Esophagus (tissue), 2 donors: Measurements from ENCODE around the gene VRK1. TPM values are rescaled to one million over a fixed set of nuclear protein-coding genes. Genes with fewer than 3 reads are reported as not detected.

Source experiments
- H3K27ac ChIP-seq, 2 donors: one replicate each; pipeline ENCODE4 v1.5.1; 2013; ENCODE audit warnings: low read depth in 2 of 2, mild to moderate bottlenecking in 2 of 2, inconsistent platforms in 1 of 2, low read length in 1 of 2, moderate library complexity in 1 of 2
- H3K27me3 ChIP-seq, 2 donors: one replicate each; pipeline ENCODE4 v1.6.1; 2013; ENCODE audit warnings: low read length in 2 of 2, control low read depth in 1 of 2, mild to moderate bottlenecking in 1 of 2; ENCODE audit not compliant: insufficient read depth in 2 of 2, control insufficient read depth in 1 of 2
- H3K36me3 ChIP-seq, 2 donors: one replicate each; pipeline ENCODE4 v1.6.1; 2013; ENCODE audit warnings: low read length in 1 of 2; ENCODE audit not compliant: control insufficient read depth in 2 of 2, insufficient read depth in 2 of 2
- H3K4me1 ChIP-seq, 2 donors: one replicate each; pipeline ENCODE4 v1.6.1; 2013; ENCODE audit warnings: low read length in 1 of 2; ENCODE audit not compliant: control insufficient read depth in 2 of 2, insufficient read depth in 2 of 2
- H3K4me3 ChIP-seq, 2 donors: one replicate each; pipeline ENCODE4 v1.5.1; 2013; ENCODE audit warnings: low read length in 2 of 2, mild to moderate bottlenecking in 2 of 2, low read depth in 1 of 2, moderate library complexity in 1 of 2
- H3K9me3 ChIP-seq, 2 donors: one replicate each; pipeline ENCODE4 v1.6.1; 2013; ENCODE audit warnings: mild to moderate bottlenecking in 2 of 2, low read depth in 1 of 2, low read length in 1 of 2, moderate library complexity in 1 of 2; ENCODE audit not compliant: control insufficient read depth in 2 of 2, insufficient read depth in 1 of 2
- WGBS, 2 donors: extraction: QIAGEN DNeasy Blood & Tissue Kit; methylation state at CpG; one replicate each; pipeline ENCODE4 v1.1.7; 2013; 5-methylcytosine and 5-hydroxymethylcytosine counted together
- polyA plus RNA-seq, 2 donors: library from polyadenylated mRNA; stranded (reverse); fragments of 200-250 nt; gene quantifications; one replicate each; pipeline ENCODE4 v1.2.3, GENCODE V29; 2013
- donor health status: healthy with polysubstance abuse.
- donor health status: Bipolar disorder and iron deficiency.

Gene VRK1
- polyA plus RNA-seq, 2 donors = 8.3 to 12.8 TPM

DNA sequence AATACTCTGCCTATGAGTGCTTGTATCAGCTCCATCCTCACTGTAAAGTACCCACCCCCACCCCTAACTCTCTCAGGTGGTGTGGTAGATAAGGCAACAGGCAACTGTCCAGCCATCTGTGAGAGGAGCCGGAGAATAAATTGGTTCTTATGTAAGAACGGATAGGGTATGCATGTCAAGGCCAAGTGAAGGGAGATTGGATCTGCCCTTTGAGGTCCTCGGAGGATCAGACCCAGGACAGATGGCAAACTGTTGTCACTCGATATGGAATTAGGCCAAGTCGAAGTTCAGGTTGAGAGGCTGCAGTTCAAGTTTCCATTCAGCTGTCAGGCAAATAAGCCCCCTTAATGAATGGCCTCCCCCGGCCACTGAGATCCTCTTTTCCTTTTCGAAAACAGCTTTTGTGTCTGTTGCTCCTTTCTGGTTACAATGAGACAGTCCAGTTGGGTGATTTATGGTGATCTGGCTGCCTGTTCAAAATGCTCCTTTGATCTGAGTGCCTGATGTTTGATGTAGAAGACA, 120.3 kb downstream of the VRK1 start:
- Histone ChIP-seq H3K27me3 (no peaks in the 10 kb centered on the region), H3K36me3 (no peaks in the 10 kb centered on the region), H3K9me3 (peaks cover 0 to 3% of the 10 kb centered on the region in 2 donors), H3K27ac (no peak overlapping the region), H3K4me3 (no peak overlapping the region), H3K4me1 (peaks cover 0 to 1% of the 10 kb centered on the region in 2 donors)
- WGBS, 2 donors = 44 to 58% methylated on average over 7 of the region's 7 CpGs

GRCh38 chr14:96920023-96920422, 122.8 kb downstream of the VRK1 start:
- no peak overlapping the region for H3K4me3 ChIP-seq
- H3K9me3 ChIP-seq = peaks cover 0 to 3% of the 10 kb centered on the region in 2 donors
- H3K36me3 ChIP-seq = no peaks in the 10 kb centered on the region
- H3K27ac ChIP-seq = no peak overlapping the region
- H3K4me1 ChIP-seq = no peaks in the 10 kb centered on the region
- no peaks in the 10 kb centered on the region for H3K27me3 ChIP-seq
- 83 to 95% methylated on average over 3 of the region's 3 CpGs for WGBS, 2 donors

DNA sequence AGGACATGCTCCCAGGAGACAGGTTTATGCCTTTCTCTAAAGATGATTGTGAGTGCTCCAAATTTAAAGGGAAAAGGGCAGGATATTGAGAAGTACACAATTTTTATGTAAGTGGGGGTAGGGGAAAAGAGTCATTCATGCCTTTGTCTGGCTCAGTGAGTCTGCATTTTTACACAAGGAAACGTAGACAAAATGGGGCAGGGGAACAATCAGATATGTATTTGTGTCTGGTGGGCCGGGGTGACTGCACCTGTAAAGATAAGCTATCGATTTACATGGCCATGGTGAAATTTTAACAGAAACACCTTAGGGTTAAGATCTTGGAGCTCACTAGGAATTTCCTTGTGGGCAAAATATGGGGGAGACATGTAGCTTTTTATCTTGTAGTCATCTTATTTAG, 123.6 kb downstream of the VRK1 start:
- Histone ChIP-seq H3K9me3 (peaks cover 0 to 3% of the 10 kb centered on the region in 2 donors), H3K36me3 (no peaks in the 10 kb centered on the region), H3K4me3 (no peak overlapping the region), H3K27me3 (no peaks in the 10 kb centered on the region), H3K4me1 (no peaks in the 10 kb centered on the region), H3K27ac (no peak overlapping the region)
- 62 to 87% methylated on average over 3 of the region's 3 CpGs for WGBS, 2 donors

- Histone ChIP-seq H3K4me1 (no peaks in the 10 kb centered on the region), H3K36me3 (no peaks in the 10 kb centered on the region), H3K27me3 (no peaks in the 10 kb centered on the region), H3K27ac (no peak overlapping the region), H3K9me3 (peaks cover 0 to 3% of the 10 kb centered on the region in 2 donors), H3K4me3 (no peak overlapping the region)
- 94 to 96% methylated on average over 8 of the region's 8 CpGs for WGBS, 2 donors
Measured at GRCh38 chr14:96922986-96923385, 125.8 kb downstream of the VRK1 start.

GRCh38 chr14:96925422-96925821, 128.2 kb downstream of the VRK1 start:
- no peaks in the 10 kb centered on the region for H3K4me1 ChIP-seq
- H3K4me3 ChIP-seq = no peak overlapping the region
- no peaks in the 10 kb centered on the region for H3K36me3 ChIP-seq
- H3K27ac ChIP-seq = no peak overlapping the region
- peaks cover 0 to 3% of the 10 kb centered on the region in 2 donors for H3K9me3 ChIP-seq
- 81 to 86% methylated on average over 4 of the region's 4 CpGs for WGBS, 2 donors
- no peaks in the 10 kb centered on the region for H3K27me3 ChIP-seq

GRCh38 chr14:96926001-96926400, 128.8 kb downstream of the VRK1 start:
- Histone ChIP-seq H3K9me3 (peaks cover 0 to 3% of the 10 kb centered on the region in 2 donors), H3K27me3 (no peaks in the 10 kb centered on the region), H3K4me1 (no peaks in the 10 kb centered on the region), H3K27ac (no peak overlapping the region), H3K4me3 (no peak overlapping the region), H3K36me3 (no peaks in the 10 kb centered on the region)
- WGBS, 2 donors = 92% methylated on average over 8 of the region's 8 CpGs

DNA sequence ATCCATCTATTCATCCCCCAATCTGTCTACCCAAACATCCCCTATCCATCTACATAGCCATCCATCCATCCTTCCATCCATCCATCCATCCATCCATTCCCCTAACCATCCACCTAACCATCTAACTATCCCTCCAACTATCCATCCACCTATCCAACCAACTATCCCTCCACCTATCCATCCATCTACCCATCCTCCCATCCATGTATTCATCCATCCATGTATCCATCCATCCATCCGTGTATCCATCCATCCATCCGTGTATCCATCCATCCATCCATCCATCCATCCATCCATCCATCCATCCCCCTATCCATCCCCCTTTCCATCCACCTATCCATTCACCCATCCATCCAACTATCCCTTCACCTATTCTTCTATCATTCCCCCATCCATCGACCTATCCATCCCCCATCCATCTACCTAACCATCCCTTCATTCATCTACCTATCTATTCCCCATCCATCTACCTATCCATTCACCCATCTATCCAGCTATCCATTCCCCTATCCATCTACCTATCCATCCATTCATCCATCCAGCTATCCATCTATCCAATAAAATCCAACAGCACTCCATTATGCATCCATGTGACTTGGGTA, 131.7 kb downstream of the VRK1 start:
- H3K4me3 ChIP-seq = no peak overlapping the region
- no peaks in the 10 kb centered on the region for H3K4me1 ChIP-seq
- H3K9me3 ChIP-seq = no peaks in the 10 kb centered on the region
- H3K27me3 ChIP-seq = no peaks in the 10 kb centered on the region
- no peak overlapping the region for H3K27ac ChIP-seq
- 95 to 99% methylated on average over 3 of the region's 3 CpGs for WGBS, 2 donors
- no peaks in the 10 kb centered on the region for H3K36me3 ChIP-seq

DNA sequence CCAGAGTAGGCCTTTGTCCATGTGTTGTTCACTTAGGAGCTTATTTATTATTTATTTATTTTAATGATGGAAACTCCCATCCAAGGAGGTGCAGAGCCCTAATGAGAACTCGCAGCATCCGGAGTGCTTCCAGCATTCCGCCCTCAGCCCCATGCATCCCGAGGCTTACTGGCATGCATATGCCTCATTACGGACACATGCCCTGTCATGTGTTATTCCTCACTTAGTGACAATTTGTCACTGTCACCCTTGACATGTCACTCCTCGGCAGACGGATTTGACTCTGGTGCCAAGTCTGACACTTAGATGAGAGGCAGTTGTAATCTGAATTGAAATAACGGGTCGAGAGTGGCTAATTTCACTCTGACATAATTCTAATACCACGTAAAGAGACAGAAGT, 132.8 kb downstream of the VRK1 start:
- 68 to 75% methylated on average over 10 of the region's 10 CpGs for WGBS, 2 donors
- H3K36me3 ChIP-seq = no peaks in the 10 kb centered on the region
- H3K27me3 ChIP-seq = no peaks in the 10 kb centered on the region
- no peak overlapping the region for H3K27ac ChIP-seq
- H3K4me3 ChIP-seq = no peak overlapping the region
- no peaks in the 10 kb centered on the region for H3K4me1 ChIP-seq
- no peaks in the 10 kb centered on the region for H3K9me3 ChIP-seq

GRCh38 chr14:96930526-96930925, 133.3 kb downstream of the VRK1 start:
- 68 to 74% methylated on average over 3 of the region's 3 CpGs for WGBS, 2 donors
- no peak overlapping the region for H3K27ac ChIP-seq
- no peaks in the 10 kb centered on the region for H3K9me3 ChIP-seq
- H3K4me1 ChIP-seq = no peaks in the 10 kb centered on the region
- no peaks in the 10 kb centered on the region for H3K36me3 ChIP-seq
- H3K4me3 ChIP-seq = no peak overlapping the region
- H3K27me3 ChIP-seq = no peaks in the 10 kb centered on the region
